AG04450 (cell line): ENCODE results near the gene ENTPD6. TPM values are rescaled to one million over a fixed set of nuclear protein-coding genes. Genes with fewer than 3 reads are reported as not detected.
A peak's percentile ranks its signal among the peaks of the same experiment; 100 is the strongest.
"Not testable (repeated sequence)": the region's sequence is repeated elsewhere in the genome, so short reads cannot be mapped to it uniquely, and the experiment has no call there.

Experiments
- CTCF ChIA-PET: fragments of 300-600, 350-600 bp; formaldehyde crosslinking; extraction: SDS; loops from one replicate; lab custom pipeline; 2022; ENCODE audit warnings: antibody characterized with exemption, inconsistent platforms; lab: Charles Lee
- POLR2A ChIA-PET: fragments of 350-600 bp; formaldehyde crosslinking; extraction: SDS; loops from one replicate; lab custom pipeline; 2021; ENCODE audit warnings: antibody characterized with exemption, inconsistent platforms; lab: Yijun Ruan, JAX
- DNase-seq: peaks from one replicate; pipeline ENCODE4 v3.0.0-alpha.2; 2011; ENCODE audit warnings: low read depth, low spot score
- H3K27ac ChIP-seq: one replicate; pipeline ENCODE4 v1.5.1; 2012; ENCODE audit warnings: low read depth, low read length, control low read depth
- H3K27me3 ChIP-seq: one replicate; pipeline ENCODE4 v1.6.0; 2012; ENCODE audit warnings: low read length; ENCODE audit not compliant: control insufficient read depth, insufficient read depth
- H3K4me3 ChIP-seq: 2 replicates; pipeline ENCODE4 v1.5.1; 2011; ENCODE audit warnings: mild to moderate bottlenecking, low read depth, low read length, control low read depth
- H3K9me3 ChIP-seq: 2 replicates; pipeline ENCODE4 v1.5.1; 2012; ENCODE audit warnings: low read length; ENCODE audit not compliant: control insufficient read depth, insufficient read depth
- CTCF ChIP-seq: IDR thresholded peaks from 2 replicates; pipeline ENCODE4 v1.5.1; 2011; ENCODE audit warnings: low read depth, low read length, control low read depth, inconsistent platforms
- polyA plus RNA-seq: library from polyadenylated mRNA; depleted of rRNA; stranded (reverse); fragments of >200 nt; gene quantifications from 2 replicates; pipeline ENCODE4 v1.2.3, GENCODE V29; 2011

Gene ENTPD6
- polyA plus RNA-seq, 1 experiment, result 39.9 TPM

DNA sequence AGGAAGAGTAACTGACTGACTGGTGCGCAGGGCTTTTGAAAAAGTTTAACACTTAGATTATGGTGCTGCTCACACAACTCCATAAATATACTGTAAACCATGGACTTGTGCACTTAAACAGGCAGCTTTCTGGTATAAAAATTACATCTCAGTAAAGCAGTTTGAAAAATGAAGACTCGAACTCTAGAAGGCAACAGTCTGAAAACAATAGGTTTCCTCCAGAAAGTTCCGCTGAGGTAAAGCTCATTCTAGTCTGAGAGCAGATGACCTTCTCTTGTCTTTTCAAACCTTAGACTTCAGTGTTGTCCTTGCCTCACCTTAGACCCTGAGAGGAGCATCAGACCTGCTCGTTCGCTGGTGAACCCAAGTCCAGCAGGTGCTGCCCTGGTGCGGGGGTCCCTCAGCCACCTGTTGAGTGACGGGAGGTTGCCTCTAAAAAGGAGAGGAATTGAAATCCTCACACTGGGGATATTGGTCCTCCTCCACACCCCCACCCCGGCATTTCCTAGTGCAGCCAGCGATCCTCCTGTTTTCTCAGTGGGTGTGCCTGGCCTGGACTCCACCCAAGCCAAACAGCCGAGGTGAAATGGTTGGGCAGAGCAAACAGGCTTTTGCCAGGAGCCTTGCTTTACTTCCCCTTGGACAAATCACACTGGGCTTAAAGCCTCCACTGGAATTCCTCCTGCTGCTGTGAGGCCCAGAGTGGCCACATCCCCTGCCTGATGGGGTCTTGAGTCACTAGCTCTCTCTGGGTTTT lies 37.7 kb downstream of the ENTPD6 start:
- no peaks in the 10 kb centered on the region for H3K27me3 ChIP-seq
- CTCF ChIA-PET, result interaction anchor here (1.5 kb wide), 1 partner anchor 14 kb away, joined by 10 read pairs; no protein-coding TSS in a partner anchor
- H3K27ac ChIP-seq, result no peak overlapping the region
- POLR2A ChIA-PET, result interaction anchor here (0.7 kb wide), 1 partner anchor 1604 kb away, joined by 3 read pairs; no protein-coding TSS in a partner anchor
- no peak for DNase-seq
- no peaks in the 10 kb centered on the region for H3K9me3 ChIP-seq
- no peak overlapping the region for H3K4me3 ChIP-seq
- TF ChIP-seq CTCF, result no peak

GRCh38 chr20:25234009-25234849 lies 38.7 kb downstream of the ENTPD6 start:
- DNase-seq, POLR2A ChIA-PET, H3K27me3 ChIP-seq, H3K4me3 ChIP-seq, H3K27ac ChIP-seq, H3K9me3 ChIP-seq: not testable (repeated sequence)
- CTCF ChIA-PET, result interaction anchor here (3.7 kb wide), 1 partner anchor 13 kb away, joined by 14 read pairs; no protein-coding TSS in a partner anchor

- H3K9me3 ChIP-seq, result no peaks in the 10 kb centered on the region; the same call in 1 of the 2 replicates
- H3K27me3 ChIP-seq, result no peaks in the 10 kb centered on the region
- H3K4me3 ChIP-seq, result no peak overlapping the region
- ChIA-PET POLR2A (interaction anchor here (0.7 to 1.5 kb wide), 3 partner anchors 11 to 161 kb away, joined by 3 to 4 read pairs (median 3); partner anchors contain the start of gene PYGB), CTCF (interaction anchor here (3.7 kb wide), 1 partner anchor 10 kb away, joined by 14 read pairs; no protein-coding TSS in a partner anchor)
- no peak overlapping the region for H3K27ac ChIP-seq
- no peak for TF ChIP-seq CTCF
- DNase-seq, result no peak
Measured at GRCh38 chr20:25236450-25237304, 41.2 kb downstream of the ENTPD6 start.

- no peaks in the 10 kb centered on the region; the same call in 1 of the 2 replicates for H3K9me3 ChIP-seq
- no peak for TF ChIP-seq CTCF
- peak; percentile 96 for DNase-seq
- no peak overlapping the region for H3K4me3 ChIP-seq
- peak overlapping the region; percentile 98 for H3K27ac ChIP-seq
- ChIA-PET POLR2A (interaction anchor here (0.7 to 1.5 kb wide), 2 partner anchors 10 to 38 kb away, joined by 3 read pairs; partner anchors contain the start of gene PYGB), CTCF (interaction anchor here (0.6 to 3.7 kb wide), 3 partner anchors 9 to 244 kb away, joined by 3 to 14 read pairs (median 3); no protein-coding TSS in a partner anchor)
- H3K27me3 ChIP-seq, result no peaks in the 10 kb centered on the region
Measured at GRCh38 chr20:25237610-25238318, 42.3 kb downstream of the ENTPD6 start.
